ENCODE results near the gene SEMA4D.

Gene SEMA4D

GRCh38 chr9:89364666-89365531, 133.0 kb downstream of the SEMA4D start:
- DNase-seq = no peak

- no peak for DNase-seq
Observed at GRCh38 chr9:89363921-89364665, 133.8 kb downstream of the SEMA4D start.

GRCh38 chr9:89363311-89363670, 134.6 kb downstream of the SEMA4D start:
- no peak for DNase-seq

DNA sequence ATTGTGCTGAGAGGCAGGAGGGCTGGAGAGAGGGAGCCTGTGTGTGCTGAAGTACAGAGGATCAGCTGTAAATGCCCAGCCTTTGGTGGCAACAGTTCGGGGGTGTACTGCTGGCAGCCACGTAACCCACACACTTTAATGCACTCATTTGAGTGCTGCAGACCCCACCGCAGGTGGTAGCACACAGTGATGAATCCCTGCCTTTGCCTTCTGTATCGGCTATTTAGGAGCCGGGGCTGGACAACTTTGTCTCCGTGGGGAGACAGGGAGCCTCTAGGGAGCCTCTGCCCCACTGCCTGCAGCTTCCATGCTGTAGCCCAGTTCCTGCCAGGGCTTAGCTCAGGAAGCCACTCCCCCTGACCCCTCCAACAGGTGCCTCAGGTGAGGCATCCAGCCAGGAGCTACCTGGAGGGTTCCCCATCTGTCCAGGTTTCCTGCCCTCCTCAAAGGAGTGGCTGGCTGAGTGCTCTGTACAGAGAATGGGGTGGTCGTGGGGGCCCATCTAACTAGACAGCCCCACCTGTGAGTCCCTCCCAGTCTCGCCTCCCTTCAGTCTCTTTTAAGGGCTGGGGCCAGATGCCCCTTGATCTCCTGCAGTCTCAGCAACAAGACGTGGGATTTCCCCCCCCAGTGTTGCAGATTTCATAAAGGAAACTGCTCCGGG, 135.1 kb downstream of the SEMA4D start:
- DNase-seq = no peak

GRCh38 chr9:89361816-89362646, 135.9 kb downstream of the SEMA4D start:
- DNase-seq = no peak

DNA sequence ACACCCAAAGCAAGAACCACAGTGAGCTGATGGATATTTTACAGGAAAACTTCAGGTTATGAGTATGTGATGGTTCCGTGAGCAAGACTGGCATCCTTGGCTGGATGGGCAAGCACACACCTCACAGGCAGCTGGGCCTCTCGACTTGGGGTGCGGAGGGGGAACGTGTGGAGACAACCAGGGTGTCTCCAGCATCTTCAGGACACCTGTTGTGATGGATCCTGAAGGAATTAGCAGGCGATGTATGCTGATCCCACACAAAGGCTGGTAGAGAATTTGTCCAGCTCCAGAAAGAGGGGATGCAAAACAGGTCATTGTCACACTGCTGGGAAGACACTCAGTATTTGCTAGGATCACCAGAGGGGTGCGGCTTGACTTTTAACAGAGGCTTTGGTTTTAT, 136.9 kb downstream of the SEMA4D start:
- no peak for DNase-seq

DNA sequence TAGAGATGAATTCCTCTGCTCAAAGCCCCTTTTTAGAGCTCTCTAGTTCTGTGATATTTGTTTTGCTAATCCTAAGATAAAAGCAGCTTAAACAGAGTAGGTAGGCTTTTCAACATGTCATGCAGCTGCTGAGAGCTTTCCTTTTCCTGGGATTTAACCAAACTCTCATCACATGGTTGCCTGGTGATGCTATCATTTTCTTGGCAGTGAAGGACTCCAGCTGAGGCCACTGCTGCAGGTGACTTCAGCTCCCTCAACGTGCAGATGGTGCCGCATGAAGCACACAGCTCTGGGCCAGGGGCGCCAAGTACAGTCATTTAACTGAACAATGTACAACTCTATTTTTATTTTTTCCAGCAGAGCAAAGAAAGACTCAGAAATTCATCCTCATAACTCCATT, 137.4 kb downstream of the SEMA4D start:
- no peak for DNase-seq

- DNase-seq = no peak
Observed at GRCh38 chr9:89359751-89360261, 138.1 kb downstream of the SEMA4D start.

GRCh38 chr9:89358985-89359384, 138.9 kb downstream of the SEMA4D start:
- DNase-seq = no peak

GRCh38 chr9:89358376-89358916, 139.5 kb downstream of the SEMA4D start:
- no peak for DNase-seq

DNA sequence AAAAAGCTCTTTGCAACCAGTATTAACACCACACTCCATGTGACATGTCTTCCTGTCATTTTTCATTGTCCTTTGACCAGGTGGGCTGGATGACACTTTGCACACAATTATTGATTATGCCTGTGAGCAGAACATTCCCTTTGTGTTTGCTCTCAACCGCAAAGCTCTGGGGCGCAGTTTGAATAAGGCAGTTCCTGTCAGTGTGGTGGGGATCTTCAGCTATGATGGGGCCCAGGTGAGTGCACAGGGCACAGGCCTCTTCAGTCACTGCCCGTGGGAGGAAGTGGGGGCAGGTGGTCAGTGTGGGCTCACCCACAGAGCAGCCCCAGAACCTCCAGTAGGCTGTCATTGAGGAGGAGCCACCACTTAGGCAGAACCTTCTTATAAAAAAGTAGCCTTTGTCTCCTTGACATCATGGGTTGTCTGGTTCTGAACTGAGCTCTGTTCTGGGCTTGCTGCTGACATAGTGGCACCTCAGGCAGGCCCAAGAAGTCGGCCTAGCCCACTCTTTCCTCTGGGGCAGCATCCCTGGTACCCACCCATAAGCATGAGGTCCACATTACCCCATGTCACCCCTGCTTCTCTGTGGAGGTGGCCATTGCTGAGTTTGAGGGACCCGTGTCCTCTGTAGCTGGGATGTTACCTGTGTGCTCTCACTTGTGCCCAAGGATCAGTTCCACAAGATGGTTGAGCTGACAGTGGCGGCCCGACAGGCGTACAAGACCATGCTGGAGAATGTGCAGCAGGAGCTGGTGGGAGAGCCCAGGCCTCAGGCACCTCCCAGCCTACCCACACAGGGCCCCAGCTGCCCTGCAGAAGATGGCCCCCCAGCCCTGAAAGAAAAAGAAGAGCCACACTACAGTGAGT, 140.3 kb downstream of the SEMA4D start:
- no peak for DNase-seq

GRCh38 chr9:89356782-89357181, 141.1 kb downstream of the SEMA4D start:
- no peak for DNase-seq

- no peak for DNase-seq
Observed at GRCh38 chr9:89354471-89354870, 143.4 kb downstream of the SEMA4D start.

DNA sequence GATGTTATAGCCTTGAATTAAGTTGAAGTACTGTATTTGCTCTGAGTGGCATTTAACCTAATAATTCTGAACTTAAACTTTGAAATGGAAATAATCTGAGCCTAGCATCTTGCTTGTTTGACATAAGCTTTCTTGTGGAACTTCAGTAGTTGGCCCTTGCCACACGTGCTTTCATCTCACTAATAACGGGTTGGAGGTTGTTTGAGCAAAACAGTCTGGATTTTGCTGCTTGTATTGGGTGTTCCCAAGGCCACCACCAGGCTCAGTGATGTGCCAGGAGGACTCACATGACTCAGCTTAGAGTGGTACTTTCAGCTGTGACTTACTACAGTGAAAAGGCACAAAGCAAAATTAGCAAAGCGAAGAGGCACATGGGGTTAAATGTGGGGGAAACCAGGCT, 143.9 kb downstream of the SEMA4D start:
- DNase-seq = no peak

- DNase-seq = no peak
Observed at GRCh38 chr9:89352874-89353649, 144.9 kb downstream of the SEMA4D start.

GRCh38 chr9:89352451-89352850, 145.5 kb downstream of the SEMA4D start:
- DNase-seq = no peak

DNA sequence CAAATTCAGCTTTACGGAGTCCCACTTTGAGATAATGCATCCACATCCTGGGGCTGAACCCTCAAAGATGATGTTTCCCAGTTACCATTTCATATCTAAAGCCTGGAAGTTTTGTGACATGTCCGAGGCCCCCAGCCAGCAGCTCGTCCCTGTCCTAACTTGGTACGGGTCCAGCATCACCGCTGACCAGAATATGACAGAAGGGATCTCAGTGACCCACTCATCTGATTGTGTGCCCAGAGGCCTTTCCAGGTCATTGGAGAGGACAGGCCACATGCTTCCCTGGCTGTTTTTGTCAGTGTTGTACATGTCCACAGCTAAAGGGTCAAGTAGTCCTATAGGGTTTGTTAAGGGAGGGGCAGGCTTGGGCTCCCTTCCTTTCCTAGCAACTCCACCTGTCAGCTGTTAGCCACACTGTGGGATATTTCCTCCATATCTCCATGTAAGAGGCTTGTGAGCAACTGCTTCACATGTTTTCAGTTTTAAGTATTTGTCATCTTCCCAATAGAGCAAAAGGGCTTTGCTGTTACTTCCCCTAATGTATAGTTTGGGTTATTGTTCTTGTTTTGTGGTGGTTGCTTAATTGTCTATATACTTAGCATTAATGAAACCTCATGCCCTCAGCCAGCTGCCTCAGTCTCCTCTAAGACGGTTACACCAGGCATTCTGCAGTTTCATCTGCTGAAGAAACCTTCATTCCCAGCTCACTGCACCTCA, 146.2 kb downstream of the SEMA4D start:
- no peak for DNase-seq

DNA sequence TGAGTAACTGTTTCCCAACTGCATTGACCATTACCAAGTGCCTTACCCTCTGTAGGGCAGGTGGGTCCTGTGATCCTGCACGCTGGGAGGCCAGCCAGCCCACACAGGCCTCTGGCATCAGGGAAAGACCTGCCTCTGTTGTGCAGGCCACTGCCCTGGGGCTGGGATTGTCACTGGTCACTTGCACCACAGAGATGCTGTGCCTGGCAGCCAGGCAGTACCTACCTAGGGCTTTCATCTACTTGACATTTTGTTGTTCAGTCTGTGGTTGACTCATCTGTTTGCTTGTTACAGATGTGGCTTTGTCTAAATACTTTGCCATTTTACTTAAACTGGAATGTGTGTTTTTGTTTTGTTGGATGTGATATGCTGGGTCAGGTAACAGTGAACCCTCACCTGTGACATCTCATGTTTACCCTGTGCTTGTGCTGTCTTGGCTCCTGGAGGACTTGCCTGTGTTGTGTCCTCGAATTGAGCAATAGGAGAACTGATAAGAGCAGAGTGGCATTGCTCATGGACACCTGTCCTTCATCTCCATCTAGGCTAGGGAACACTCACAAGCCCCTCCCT, 146.8 kb downstream of the SEMA4D start:
- DNase-seq = no peak

- no peak for DNase-seq
Observed at GRCh38 chr9:89349607-89350006, 148.3 kb downstream of the SEMA4D start.
